ENCODE data around the gene ZNF444.
"Not testable (repeated sequence)": the region's sequence is repeated elsewhere in the genome, so short reads cannot be mapped to it uniquely, and the experiment has no call there.

The ZNF444 gene

DNA sequence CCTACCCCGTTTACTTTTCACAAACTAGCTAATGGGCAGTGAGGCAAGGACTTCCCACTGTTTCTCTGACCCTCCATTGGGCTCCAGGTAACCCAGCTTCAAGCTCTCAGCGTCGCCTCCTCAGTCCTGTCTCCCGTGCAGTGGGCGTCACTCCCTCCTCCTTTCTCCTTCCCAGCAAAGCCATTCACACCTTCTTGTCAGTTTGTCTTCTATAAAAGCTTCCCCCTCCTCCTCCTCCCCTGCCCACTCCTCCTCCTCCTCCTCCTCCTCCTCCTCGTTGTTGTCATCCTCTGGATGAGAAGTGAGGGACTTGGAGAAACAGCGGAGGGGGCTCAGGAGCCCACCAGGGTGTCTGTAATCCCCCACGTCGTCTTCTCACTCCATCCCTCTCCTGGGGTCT lies 33.0 kb downstream of the ZNF444 start:
- no peak overlapping the region for H3K27ac ChIP-seq (ENCODE audit: insufficient read depth in 1 of 2, low read depth in 1 of 2, low read length in 2 of 2, poor library complexity in 1 of 2, severe bottlenecking in 2 of 2)
- H3K36me3 ChIP-seq (ENCODE audit: control insufficient read depth in 4 of 4, insufficient read depth in 4 of 4, low read length in 3 of 4) = no peaks in the 10 kb centered on the region
- peaks cover 0 to 21% (median 2%) of the 10 kb centered on the region in 5 experiments for H3K27me3 ChIP-seq (replicated peaks in 2 of 5; ENCODE audit: control insufficient read depth in 4 of 5, insufficient read depth in 5 of 5, low read length in 4 of 5)
- CTCF ChIA-PET = interaction anchor here (0.8 to 4.5 kb wide), 7 partner anchors 13 to 98 kb away, joined by 3 to 33 read pairs (median 8); no protein-coding TSS in a partner anchor
- POLR2A ChIA-PET = interaction anchor here (0.6 kb wide), 1 partner anchor 22 kb away, joined by 3 read pairs; no protein-coding TSS in a partner anchor
- no peak overlapping the region for H3K4me3 ChIP-seq (ENCODE audit: control insufficient read depth in 1 of 7, extremely low read depth in 1 of 7, insufficient read depth in 4 of 7, low read depth in 2 of 7, low read length in 6 of 7)
- 57% methylated on average over 6 of the region's 9 CpGs for WGBS (ENCODE audit: insufficient coverage)
- H3K9me3 ChIP-seq (ENCODE audit: control extremely low read depth in 1 of 5, control insufficient read depth in 4 of 5, insufficient read depth in 2 of 5, low read depth in 1 of 5, low read length in 4 of 5) = no peaks in the 10 kb centered on the region
- DNase-seq = no peak
- peaks cover 0 to 6% (median 3%) of the 10 kb centered on the region in 4 experiments for H3K4me1 ChIP-seq (ENCODE audit: control extremely low read depth in 1 of 4, control insufficient read depth in 4 of 4, insufficient read depth in 4 of 4, low read length in 3 of 4)

- no peaks in the 10 kb centered on the region for H3K9me3 ChIP-seq (ENCODE audit: control extremely low read depth in 1 of 5, control insufficient read depth in 4 of 5, insufficient read depth in 2 of 5, low read depth in 1 of 5, low read length in 4 of 5)
- no peaks in the 10 kb centered on the region for H3K36me3 ChIP-seq (ENCODE audit: control insufficient read depth in 4 of 4, insufficient read depth in 4 of 4, low read length in 3 of 4)
- ChIA-PET CTCF (interaction anchor here (1.1 to 3.3 kb wide), 5 partner anchors 13 to 98 kb away, joined by 3 to 15 read pairs (median 4); no protein-coding TSS in a partner anchor), POLR2A (interaction anchor here (0.6 kb wide), 1 partner anchor 22 kb away, joined by 3 read pairs; no protein-coding TSS in a partner anchor)
- WGBS (ENCODE audit: insufficient coverage) = 55% methylated on average over 7 of the region's 11 CpGs
- H3K27ac ChIP-seq (ENCODE audit: insufficient read depth in 1 of 2, low read depth in 1 of 2, low read length in 2 of 2, poor library complexity in 1 of 2, severe bottlenecking in 2 of 2) = no peak overlapping the region
- peaks cover 0 to 21% (median 2%) of the 10 kb centered on the region in 5 experiments for H3K27me3 ChIP-seq (replicated peaks in 2 of 5; ENCODE audit: control insufficient read depth in 4 of 5, insufficient read depth in 5 of 5, low read length in 4 of 5)
- no peak for DNase-seq
- peaks cover 0 to 6% (median 3%) of the 10 kb centered on the region in 4 experiments for H3K4me1 ChIP-seq (ENCODE audit: control extremely low read depth in 1 of 4, control insufficient read depth in 4 of 4, insufficient read depth in 4 of 4, low read length in 3 of 4)
- no peak overlapping the region for H3K4me3 ChIP-seq (ENCODE audit: control insufficient read depth in 1 of 7, extremely low read depth in 1 of 7, insufficient read depth in 4 of 7, low read depth in 2 of 7, low read length in 6 of 7)
Observed at GRCh38 chr19:56174550-56174949, 33.5 kb downstream of the ZNF444 start.

GRCh38 chr19:56175861-56176307 lies 34.8 kb downstream of the ZNF444 start, which contains the start of gene GALP:
Gene GALP, plus strand, starts transcription at chr19:56176008. Its CDS starts 1,101 bp downstream, at chr19:56177109.
- CTCF ChIA-PET = interaction anchor here (1.1 kb wide), 1 partner anchor 110 kb away, joined by 3 read pairs; no protein-coding TSS in a partner anchor
- 78% methylated on average over 8 of the region's 15 CpGs for WGBS (ENCODE audit: insufficient coverage)
- DNase-seq = not testable (repeated sequence)

GRCh38 chr19:56176310-56176709 lies 35.2 kb downstream of the ZNF444 start:
- not testable (repeated sequence) for H3K4me3 ChIP-seq (ENCODE audit: control insufficient read depth in 1 of 7, extremely low read depth in 1 of 7, insufficient read depth in 4 of 7, low read depth in 2 of 7, low read length in 6 of 7); H3K9me3 ChIP-seq (ENCODE audit: control extremely low read depth in 1 of 5, control insufficient read depth in 4 of 5, insufficient read depth in 2 of 5, low read depth in 1 of 5, low read length in 4 of 5); H3K27ac ChIP-seq (ENCODE audit: insufficient read depth in 1 of 2, low read depth in 1 of 2, low read length in 2 of 2, poor library complexity in 1 of 2, severe bottlenecking in 2 of 2); H3K4me1 ChIP-seq (ENCODE audit: control extremely low read depth in 1 of 4, control insufficient read depth in 4 of 4, insufficient read depth in 4 of 4, low read length in 3 of 4); DNase-seq; H3K36me3 ChIP-seq (ENCODE audit: control insufficient read depth in 4 of 4, insufficient read depth in 4 of 4, low read length in 3 of 4)
- 92% methylated on average over 8 of the region's 11 CpGs for WGBS (ENCODE audit: insufficient coverage)
- ChIA-PET CTCF (interaction anchor here (1.1 kb wide), 1 partner anchor 110 kb away, joined by 3 read pairs; no protein-coding TSS in a partner anchor), POLR2A (interaction anchor here (0.5 kb wide), 1 partner anchor 36 kb away, joined by 3 read pairs; no protein-coding TSS in a partner anchor)
- peaks cover 0 to 21% (median 2%) of the 10 kb centered on the region in 5 experiments for H3K27me3 ChIP-seq (replicated peaks in 2 of 5; ENCODE audit: control insufficient read depth in 4 of 5, insufficient read depth in 5 of 5, low read length in 4 of 5)

More at GRCh38 chr19:56175861-56176307, 34.8 kb downstream of the ZNF444 start, which contains the start of gene GALP:
- not testable (repeated sequence) for H3K4me3 ChIP-seq (ENCODE audit: control insufficient read depth in 1 of 7, extremely low read depth in 1 of 7, insufficient read depth in 4 of 7, low read depth in 2 of 7, low read length in 6 of 7); H3K36me3 ChIP-seq (ENCODE audit: control insufficient read depth in 4 of 4, insufficient read depth in 4 of 4, low read length in 3 of 4); H3K4me1 ChIP-seq (ENCODE audit: control extremely low read depth in 1 of 4, control insufficient read depth in 4 of 4, insufficient read depth in 4 of 4, low read length in 3 of 4); H3K27ac ChIP-seq (ENCODE audit: insufficient read depth in 1 of 2, low read depth in 1 of 2, low read length in 2 of 2, poor library complexity in 1 of 2, severe bottlenecking in 2 of 2); H3K9me3 ChIP-seq (ENCODE audit: control extremely low read depth in 1 of 5, control insufficient read depth in 4 of 5, insufficient read depth in 2 of 5, low read depth in 1 of 5, low read length in 4 of 5)
- POLR2A ChIA-PET = interaction anchor here (0.5 kb wide), 2 partner anchors 35 to 416 kb away, joined by 3 read pairs; no protein-coding TSS in a partner anchor
- peaks cover 0 to 21% (median 2%) of the 10 kb centered on the region in 5 experiments for H3K27me3 ChIP-seq (replicated peaks in 2 of 5; ENCODE audit: control insufficient read depth in 4 of 5, insufficient read depth in 5 of 5, low read length in 4 of 5)

DNA sequence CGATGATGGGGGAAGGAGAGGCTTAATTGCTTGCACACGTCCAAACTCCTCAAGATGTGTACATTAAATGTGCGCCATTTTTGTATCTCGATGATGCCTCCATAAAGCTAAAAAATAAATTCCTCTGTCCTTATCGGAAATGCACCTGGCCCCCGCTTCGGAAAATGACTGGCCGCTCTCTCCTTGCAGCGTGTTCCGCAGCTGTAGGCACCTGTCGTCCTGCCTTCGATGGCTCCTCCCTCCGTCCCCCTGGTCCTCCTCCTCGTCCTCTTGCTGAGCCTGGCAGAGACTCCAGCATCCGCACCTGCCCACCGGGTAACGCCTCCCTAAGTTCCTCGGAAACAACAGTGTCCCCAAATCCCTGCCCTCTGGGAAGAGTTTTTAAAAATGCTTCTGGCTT lies 35.8 kb downstream of the ZNF444 start:
- peaks cover 0 to 21% (median 2%) of the 10 kb centered on the region in 5 experiments for H3K27me3 ChIP-seq (replicated peaks in 2 of 5; ENCODE audit: control insufficient read depth in 4 of 5, insufficient read depth in 5 of 5, low read length in 4 of 5)
- no peak for DNase-seq
- WGBS (ENCODE audit: insufficient coverage) = 98% methylated on average over 17 of the region's 18 CpGs
- POLR2A ChIA-PET = no interaction called here
- no peak overlapping the region for H3K27ac ChIP-seq (ENCODE audit: insufficient read depth in 1 of 2, low read depth in 1 of 2, low read length in 2 of 2, poor library complexity in 1 of 2, severe bottlenecking in 2 of 2)
- no peaks in the 10 kb centered on the region for H3K9me3 ChIP-seq (ENCODE audit: control extremely low read depth in 1 of 5, control insufficient read depth in 4 of 5, insufficient read depth in 2 of 5, low read depth in 1 of 5, low read length in 4 of 5)
- H3K4me1 ChIP-seq (ENCODE audit: control extremely low read depth in 1 of 4, control insufficient read depth in 4 of 4, insufficient read depth in 4 of 4, low read length in 3 of 4) = peaks cover 0 to 4% (median 1%) of the 10 kb centered on the region in 4 experiments
- CTCF ChIA-PET = interaction anchor here (0.7 kb wide), 1 partner anchor 22 kb away, joined by 3 read pairs; no protein-coding TSS in a partner anchor
- no peaks in the 10 kb centered on the region for H3K36me3 ChIP-seq (ENCODE audit: control insufficient read depth in 4 of 4, insufficient read depth in 4 of 4, low read length in 3 of 4)
- no peak overlapping the region for H3K4me3 ChIP-seq (ENCODE audit: control insufficient read depth in 1 of 7, extremely low read depth in 1 of 7, insufficient read depth in 4 of 7, low read depth in 2 of 7, low read length in 6 of 7)

GRCh38 chr19:56177564-56178243 lies 36.6 kb downstream of the ZNF444 start:
- Histone ChIP-seq H3K9me3 (ENCODE audit: control extremely low read depth in 1 of 5, control insufficient read depth in 4 of 5, insufficient read depth in 2 of 5, low read depth in 1 of 5, low read length in 4 of 5) (no peaks in the 10 kb centered on the region), H3K27ac (ENCODE audit: insufficient read depth in 1 of 2, low read depth in 1 of 2, low read length in 2 of 2, poor library complexity in 1 of 2, severe bottlenecking in 2 of 2) (no peak overlapping the region), H3K36me3 (ENCODE audit: control insufficient read depth in 4 of 4, insufficient read depth in 4 of 4, low read length in 3 of 4) (no peaks in the 10 kb centered on the region), H3K27me3 (replicated peaks in 2 of 5; ENCODE audit: control insufficient read depth in 4 of 5, insufficient read depth in 5 of 5, low read length in 4 of 5) (peaks cover 0 to 21% (median 4%) of the 10 kb centered on the region in 5 experiments), H3K4me1 (ENCODE audit: control extremely low read depth in 1 of 4, control insufficient read depth in 4 of 4, insufficient read depth in 4 of 4, low read length in 3 of 4) (no peaks in the 10 kb centered on the region), H3K4me3 (ENCODE audit: control insufficient read depth in 1 of 7, extremely low read depth in 1 of 7, insufficient read depth in 4 of 7, low read depth in 2 of 7, low read length in 6 of 7) (no peak overlapping the region)
- WGBS (ENCODE audit: insufficient coverage) = 70% methylated on average over 9 of the region's 11 CpGs
- no peak for DNase-seq
- CTCF ChIA-PET = interaction anchor here (0.6 to 2.0 kb wide), 4 partner anchors 9 to 36 kb away, joined by 3 to 5 read pairs (median 3); no protein-coding TSS in a partner anchor
- POLR2A ChIA-PET = no interaction called here

DNA sequence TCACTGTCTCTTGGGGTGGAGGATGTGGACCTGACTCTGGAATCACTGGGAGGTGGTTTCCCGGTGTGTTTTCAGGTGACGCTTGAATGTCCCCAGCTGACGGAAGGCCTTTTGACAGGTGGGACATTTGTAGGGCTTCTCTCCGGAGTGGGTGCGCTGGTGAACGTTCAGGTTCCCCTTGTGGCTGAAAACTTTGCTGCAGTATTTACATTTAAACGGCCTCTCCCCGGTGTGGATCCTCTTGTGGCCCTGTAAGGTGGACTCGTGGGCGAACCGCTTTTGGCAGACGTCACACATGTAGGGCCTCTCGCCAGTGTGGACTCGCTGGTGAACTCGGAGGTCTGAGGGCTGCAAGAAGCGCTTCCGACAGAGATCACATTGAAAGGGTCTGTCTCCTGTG lies 48.7 kb downstream of the ZNF444 start:
- POLR2A ChIA-PET = no interaction called here
- no peak overlapping the region for H3K27ac ChIP-seq (ENCODE audit: insufficient read depth in 1 of 2, low read depth in 1 of 2, low read length in 2 of 2, poor library complexity in 1 of 2, severe bottlenecking in 2 of 2)
- H3K9me3 ChIP-seq (ENCODE audit: control extremely low read depth in 1 of 5, control insufficient read depth in 4 of 5, insufficient read depth in 2 of 5, low read depth in 1 of 5, low read length in 4 of 5) = no peaks in the 10 kb centered on the region
- DNase-seq = no peak
- 86% methylated on average over 17 of the region's 17 CpGs for WGBS (ENCODE audit: insufficient coverage)
- peaks cover 0 to 8% (median 2%) of the 10 kb centered on the region in 4 experiments for H3K4me1 ChIP-seq (ENCODE audit: control extremely low read depth in 1 of 4, control insufficient read depth in 4 of 4, insufficient read depth in 4 of 4, low read length in 3 of 4)
- H3K27me3 ChIP-seq (replicated peaks in 2 of 5; ENCODE audit: control insufficient read depth in 4 of 5, insufficient read depth in 5 of 5, low read length in 4 of 5) = no peaks in the 10 kb centered on the region
- no peaks in the 10 kb centered on the region for H3K36me3 ChIP-seq (ENCODE audit: control insufficient read depth in 4 of 4, insufficient read depth in 4 of 4, low read length in 3 of 4)
- CTCF ChIA-PET = no interaction called here
- no peak overlapping the region for H3K4me3 ChIP-seq (ENCODE audit: control insufficient read depth in 1 of 7, extremely low read depth in 1 of 7, insufficient read depth in 4 of 7, low read depth in 2 of 7, low read length in 6 of 7)
